Skeletal muscle satellite cell (primary cell): Measurements from ENCODE around the gene KNCN.

Experiments
- H3K27me3 ChIP-seq: 2 replicates; pipeline ENCODE4 v1.7.0; 2013; ENCODE audit warnings: low read length; ENCODE audit not compliant: control insufficient read depth, insufficient read depth
- H3K36me3 ChIP-seq: 2 replicates; pipeline ENCODE4 v1.7.0; 2013; ENCODE audit warnings: mild to moderate bottlenecking, control low read depth, low read length; ENCODE audit not compliant: insufficient read depth
- H3K4me1 ChIP-seq: 2 replicates; pipeline ENCODE4 v1.7.0; 2013; ENCODE audit warnings: low read length; ENCODE audit not compliant: control insufficient read depth, insufficient read depth
- H3K4me2 ChIP-seq: 2 replicates; pipeline ENCODE4 v1.7.0; 2013; ENCODE audit warnings: mild to moderate bottlenecking, low read length
- H3K4me3 ChIP-seq: 2 replicates; pipeline ENCODE4 v1.7.0; 2013; ENCODE audit warnings: low read length
- H3K9ac ChIP-seq: 2 replicates; pipeline ENCODE4 v1.7.0; 2013; ENCODE audit warnings: mild to moderate bottlenecking, low read depth, low read length, moderate library complexity
- H3K9me3 ChIP-seq: replicated peaks from 2 replicates; pipeline ENCODE4 v1.7.0; 2013; ENCODE audit warnings: mild to moderate bottlenecking, control low read depth, low read length

KNCN gene

GRCh38 chr1:46520063-46520911, 31.2 kb downstream of the KNCN start:
- Histone ChIP-seq H3K27me3 (peaks cover 12% of the 10 kb centered on the region), H3K4me1 (peaks cover 34% of the 10 kb centered on the region), H3K9ac (no peak overlapping the region), H3K4me2 (peak overlapping the region; percentile 57), H3K4me3 (peak overlapping the region; percentile 14), H3K9me3 (no peaks in the 10 kb centered on the region), H3K36me3 (no peaks in the 10 kb centered on the region)

GRCh38 chr1:46519209-46519608, 32.2 kb downstream of the KNCN start:
- Histone ChIP-seq H3K27me3 (peaks cover 17% of the 10 kb centered on the region), H3K4me3 (no peak overlapping the region), H3K4me1 (peaks cover 34% of the 10 kb centered on the region), H3K9ac (no peak overlapping the region), H3K36me3 (no peaks in the 10 kb centered on the region), H3K9me3 (no peaks in the 10 kb centered on the region), H3K4me2 (no peak overlapping the region)

- Histone ChIP-seq H3K36me3 (no peaks in the 10 kb centered on the region), H3K9ac (no peak overlapping the region), H3K27me3 (peaks cover 22% of the 10 kb centered on the region), H3K4me3 (no peak overlapping the region), H3K9me3 (no peaks in the 10 kb centered on the region), H3K4me1 (peaks cover 32% of the 10 kb centered on the region), H3K4me2 (no peak overlapping the region)
Measured at GRCh38 chr1:46517932-46518498, 33.4 kb downstream of the KNCN start.

GRCh38 chr1:46517010-46517600, 34.3 kb downstream of the KNCN start:
- no peak overlapping the region for H3K4me2 ChIP-seq
- no peaks in the 10 kb centered on the region for H3K36me3 ChIP-seq
- no peak overlapping the region for H3K4me3 ChIP-seq
- H3K27me3 ChIP-seq = peaks cover 26% of the 10 kb centered on the region
- peaks cover 23% of the 10 kb centered on the region for H3K4me1 ChIP-seq
- H3K9ac ChIP-seq = no peak overlapping the region
- H3K9me3 ChIP-seq = no peaks in the 10 kb centered on the region

- Histone ChIP-seq H3K4me3 (no peak overlapping the region), H3K9ac (no peak overlapping the region), H3K9me3 (no peaks in the 10 kb centered on the region), H3K36me3 (no peaks in the 10 kb centered on the region), H3K4me1 (peaks cover 16% of the 10 kb centered on the region), H3K27me3 (peaks cover 26% of the 10 kb centered on the region), H3K4me2 (no peak overlapping the region)
Measured at GRCh38 chr1:46516200-46516950, 35.1 kb downstream of the KNCN start.

GRCh38 chr1:46515576-46515975, 35.9 kb downstream of the KNCN start:
- Histone ChIP-seq H3K9me3 (no peaks in the 10 kb centered on the region), H3K4me3 (no peak overlapping the region), H3K27me3 (peaks cover 26% of the 10 kb centered on the region)

GRCh38 chr1:46513536-46513935, 37.9 kb downstream of the KNCN start:
- peaks cover 26% of the 10 kb centered on the region for H3K27me3 ChIP-seq

More at GRCh38 chr1:46515576-46515975, 35.9 kb downstream of the KNCN start:
- Histone ChIP-seq H3K9ac (no peak overlapping the region), H3K36me3 (no peaks in the 10 kb centered on the region), H3K4me1 (peaks cover 10% of the 10 kb centered on the region), H3K4me2 (no peak overlapping the region)

GRCh38 chr1:46512792-46513190, 38.7 kb downstream of the KNCN start:
- Histone ChIP-seq H3K9ac (no peak overlapping the region), H3K4me3 (no peak overlapping the region), H3K4me2 (no peak overlapping the region), H3K4me1 (no peaks in the 10 kb centered on the region), H3K36me3 (no peaks in the 10 kb centered on the region), H3K9me3 (no peaks in the 10 kb centered on the region), H3K27me3 (peaks cover 26% of the 10 kb centered on the region)

More at GRCh38 chr1:46513536-46513935, 37.9 kb downstream of the KNCN start:
- Histone ChIP-seq H3K9ac (no peak overlapping the region), H3K36me3 (no peaks in the 10 kb centered on the region), H3K4me2 (no peak overlapping the region), H3K4me1 (no peaks in the 10 kb centered on the region), H3K9me3 (no peaks in the 10 kb centered on the region), H3K4me3 (no peak overlapping the region)

GRCh38 chr1:46512135-46512791, 39.2 kb downstream of the KNCN start:
- Histone ChIP-seq H3K4me2 (no peak overlapping the region), H3K36me3 (no peaks in the 10 kb centered on the region), H3K9ac (no peak overlapping the region), H3K9me3 (no peaks in the 10 kb centered on the region), H3K27me3 (peaks cover 24% of the 10 kb centered on the region), H3K4me3 (no peak overlapping the region), H3K4me1 (no peaks in the 10 kb centered on the region)

- Histone ChIP-seq H3K36me3 (no peaks in the 10 kb centered on the region), H3K27me3 (peaks cover 20% of the 10 kb centered on the region), H3K4me1 (no peaks in the 10 kb centered on the region)
Measured at GRCh38 chr1:46510998-46511365, 40.5 kb downstream of the KNCN start.

More at GRCh38 chr1:46510998-46511365, 40.5 kb downstream of the KNCN start:
- H3K9ac ChIP-seq = no peak overlapping the region
- no peaks in the 10 kb centered on the region for H3K9me3 ChIP-seq
- no peak overlapping the region for H3K4me2 ChIP-seq
- H3K4me3 ChIP-seq = no peak overlapping the region
